Naive thymus-derived CD4-positive, alpha-beta T cell (primary cell): ENCODE measurements around the gene BCDIN3D. TPM values are rescaled to one million over a fixed set of nuclear protein-coding genes. Genes with fewer than 3 reads are reported as not detected.

Experiments
- ATAC-seq: fragments of 150-1000 bp; cut with Tn5 transposase; 2 replicates; pipeline ENCODE4 v1.10.0; 2021; ENCODE audit warnings: mild to moderate bottlenecking, moderate library complexity
- CTCF ChIA-PET: fragments of 350-600 bp; sonication (Branson Sonifier 250); formaldehyde crosslinking; loops from one replicate; lab custom pipeline; 2021; ENCODE audit warnings: antibody characterized with exemption; lab: Charles Lee
- POLR2A ChIA-PET: fragments of 350-600 bp; sonication (Branson Sonifier 250); formaldehyde crosslinking; loops from one replicate; lab custom pipeline; 2021; ENCODE audit warnings: antibody characterized with exemption, inconsistent platforms; lab: Charles Lee
- DNase-seq, 9 donors: peaks; one replicate each; pipeline versions ENCODE4 v3.0.0 to v3.0.0-alpha.2; 2020 to 2022; ENCODE audit warnings: mixed read lengths in 1 of 9
- H3K27ac ChIP-seq: one replicate; pipeline ENCODE4 v1.7.0; 2013; ENCODE audit warnings: mild to moderate bottlenecking, low read depth, low read length, moderate library complexity
- H3K27me3 ChIP-seq, 2 donors: one replicate each; pipeline ENCODE4 v1.7.0; 2013; ENCODE audit warnings: low read length in 2 of 2, mild to moderate bottlenecking in 2 of 2, moderate library complexity in 2 of 2; ENCODE audit not compliant: control insufficient read depth in 2 of 2, insufficient read depth in 2 of 2
- H3K36me3 ChIP-seq, 3 experiments: 1 replicate in 2 of 3; 2 replicates in 1 of 3; pipeline ENCODE4 v1.7.0; 2013; ENCODE audit warnings: low read length in 3 of 3, mild to moderate bottlenecking in 3 of 3, moderate library complexity in 1 of 3; ENCODE audit not compliant: insufficient read depth in 3 of 3, control insufficient read depth in 2 of 3
- H3K4me1 ChIP-seq, 2 donors: one replicate each; pipeline ENCODE4 v1.7.0; 2013; ENCODE audit warnings: low read length in 2 of 2, mild to moderate bottlenecking in 2 of 2, moderate library complexity in 1 of 2; ENCODE audit not compliant: control insufficient read depth in 2 of 2, insufficient read depth in 2 of 2
- H3K4me3 ChIP-seq: 2 replicates; pipeline ENCODE4 v1.7.0; 2013; ENCODE audit warnings: mild to moderate bottlenecking, low read length
- H3K9me3 ChIP-seq, 3 experiments: 1 replicate in 2 of 3; 2 replicates in 1 of 3; pipeline ENCODE4 v1.7.0; 2013; ENCODE audit warnings: low read length in 3 of 3; ENCODE audit not compliant: control insufficient read depth in 2 of 3
- H3K27ac Mint-ChIP-seq, 9 donors: one replicate each; pipeline ENCODE4 v1.8.0; 2020 to 2022; ENCODE audit warnings: mixed read lengths in 9 of 9, mild to moderate bottlenecking in 8 of 9, moderate library complexity in 5 of 9, inconsistent platforms in 2 of 9
- H3K27me3 Mint-ChIP-seq, 5 donors: one replicate each; pipeline ENCODE4 v1.8.0; 2021 to 2022; ENCODE audit warnings: mixed read lengths in 5 of 5, mild to moderate bottlenecking in 1 of 5
- H3K36me3 Mint-ChIP-seq, 5 donors: one replicate each; pipeline ENCODE4 v1.8.0; 2020 to 2022; ENCODE audit warnings: mixed read lengths in 5 of 5, mild to moderate bottlenecking in 3 of 5, inconsistent platforms in 1 of 5
- H3K4me1 Mint-ChIP-seq, 7 donors: one replicate each; pipeline ENCODE4 v1.8.0; 2020 to 2022; ENCODE audit warnings: mixed read lengths in 7 of 7, mild to moderate bottlenecking in 3 of 7, inconsistent platforms in 1 of 7
- H3K4me3 Mint-ChIP-seq, 10 donors: one replicate each; pipeline ENCODE4 v1.8.0; 2020 to 2022; ENCODE audit warnings: mild to moderate bottlenecking in 10 of 10, mixed read lengths in 10 of 10, moderate library complexity in 6 of 10, inconsistent platforms in 2 of 10
- H3K9me3 Mint-ChIP-seq, 11 donors: one replicate each; pipeline ENCODE4 v1.8.0; 2020 to 2022; ENCODE audit warnings: mixed read lengths in 11 of 11, mild to moderate bottlenecking in 4 of 11, inconsistent platforms in 1 of 11, moderate library complexity in 1 of 11
- intact Hi-C, 2 donors: fragments of 100-400 bp; cut with micrococcal nuclease; formaldehyde crosslinking; loops; one replicate each; pipeline ENCODE4 v1.15.1; 2023
- polyA plus RNA-seq, 2 donors: library from polyadenylated mRNA; unstranded; fragments of 300-500 nt; fragmentation: Illumina TruSeq; gene quantifications; one replicate each; pipeline ENCODE4 v1.2.3, GENCODE V29; 2021
- total RNA-seq, 6 experiments: library from RNA in 5 of 6; stranded (reverse) in 5 of 6; gene quantifications; 1 replicate in 5 of 6; 2 replicates in 1 of 6; pipeline ENCODE4 v1.2.3 and lab custom pipeline; 2021 to 2026

BCDIN3D gene
- total and polyA plus RNA-seq, 7 experiments from 2014 or later = 3.7 to 17.4 (median 6.8) TPM

DNA sequence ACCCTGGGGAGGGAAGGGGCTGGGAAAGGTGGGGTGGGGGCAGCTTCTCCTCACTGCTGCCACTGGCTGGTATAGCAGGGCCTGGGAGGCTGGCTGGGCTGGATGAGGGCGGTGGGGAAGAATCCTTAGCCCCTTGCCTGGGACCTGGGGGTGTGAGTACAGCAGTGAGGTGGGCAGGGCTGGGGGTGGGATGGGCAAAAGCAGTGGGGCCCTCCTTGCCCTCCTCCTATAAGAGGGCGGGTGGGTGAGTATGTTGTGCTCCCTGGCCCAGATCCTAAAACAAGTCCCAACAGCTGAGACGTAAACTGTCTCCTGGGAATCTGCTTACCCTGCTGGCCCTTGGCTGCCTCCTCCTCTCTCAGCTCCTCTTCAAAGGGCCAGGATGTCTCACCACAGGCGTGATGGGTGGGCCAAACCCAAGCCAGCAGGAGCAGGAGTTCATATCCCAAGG lies 16.9 kb downstream of the BCDIN3D start:
- intact Hi-C loops = loop anchor here (5.0 to 10.0 kb wide), 4 partner anchors 189 to 1996 kb away; partner anchors contain the start of genes RACGAP1 (in 1 of the 2) and TUBA1C (in 1 of the 2)
- Mint-ChIP-seq H3K36me3 (peaks cover 0 to 12% (median 6%) of the 10 kb centered on the region in 5 donors), H3K9me3 (peaks cover 0 to 3% (median 0%) of the 10 kb centered on the region in 11 donors), H3K4me3 (peak overlapping the region in 5 of 10 donors; percentile 88 to 97 (median 94)), H3K4me1 (peaks cover 17 to 62% (median 47%) of the 10 kb centered on the region in 7 donors), H3K27ac (peak overlapping the region in 4 of 9 donors; percentile 29 to 81 (median 69)), H3K27me3 (peaks cover 0 to 13% (median 0%) of the 10 kb centered on the region in 5 donors)
- DNase-seq (no peak), ATAC-seq (no peak)
- POLR2A ChIA-PET = interaction anchor here (4.1 kb wide), 1 partner anchor 16 kb away, joined by 43 read pairs; the partner anchor contains the start of gene BCDIN3D
- H3K27me3 ChIP-seq = no peaks in the 10 kb centered on the region
- no peak overlapping the region for H3K27ac ChIP-seq
- CTCF ChIA-PET = interaction anchor here (0.9 to 2.5 kb wide), 2 partner anchors 13 to 1157 kb away, joined by 4 to 10 read pairs; no protein-coding TSS in a partner anchor
- no peak overlapping the region for H3K4me3 ChIP-seq
- H3K9me3 ChIP-seq = no peaks in the 10 kb centered on the region
- no peaks in the 10 kb centered on the region for H3K36me3 ChIP-seq
- peaks cover 8 to 26% of the 10 kb centered on the region in 2 donors for H3K4me1 ChIP-seq

GRCh38 chr12:49825360-49825970 lies 17.4 kb downstream of the BCDIN3D start:
- H3K27me3 Mint-ChIP-seq = peaks cover 0 to 13% (median 0%) of the 10 kb centered on the region in 5 donors
- H3K9me3 Mint-ChIP-seq = peaks cover 0 to 3% (median 0%) of the 10 kb centered on the region in 11 donors
- Histone ChIP-seq H3K27me3 (no peaks in the 10 kb centered on the region), H3K27ac (no peak overlapping the region), H3K4me3 (no peak overlapping the region), H3K4me1 (peaks cover 8 to 31% of the 10 kb centered on the region in 2 donors), H3K36me3 (no peaks in the 10 kb centered on the region), H3K9me3 (no peaks in the 10 kb centered on the region)
- peaks cover 22 to 68% (median 53%) of the 10 kb centered on the region in 7 donors for H3K4me1 Mint-ChIP-seq
- DNase-seq = no peak
- H3K4me3 Mint-ChIP-seq = peak overlapping the region in 1 of 10 donors; percentile 12
- H3K36me3 Mint-ChIP-seq = peaks cover 0 to 12% (median 6%) of the 10 kb centered on the region in 5 donors
- H3K27ac Mint-ChIP-seq = peak overlapping the region in 3 of 9 donors; percentile 0 to 69 (median 46)
- intact Hi-C loops = loop anchor here (5.0 to 10.0 kb wide), 4 partner anchors 188 to 1997 kb away; partner anchors contain the start of genes RACGAP1 (in 1 of the 2) and TUBA1C (in 1 of the 2)
- peak; percentile 19 for ATAC-seq
- ChIA-PET CTCF (interaction anchor here (0.9 to 2.5 kb wide), 2 partner anchors 14 to 1157 kb away, joined by 4 to 10 read pairs; no protein-coding TSS in a partner anchor), POLR2A (no interaction called here)

DNA sequence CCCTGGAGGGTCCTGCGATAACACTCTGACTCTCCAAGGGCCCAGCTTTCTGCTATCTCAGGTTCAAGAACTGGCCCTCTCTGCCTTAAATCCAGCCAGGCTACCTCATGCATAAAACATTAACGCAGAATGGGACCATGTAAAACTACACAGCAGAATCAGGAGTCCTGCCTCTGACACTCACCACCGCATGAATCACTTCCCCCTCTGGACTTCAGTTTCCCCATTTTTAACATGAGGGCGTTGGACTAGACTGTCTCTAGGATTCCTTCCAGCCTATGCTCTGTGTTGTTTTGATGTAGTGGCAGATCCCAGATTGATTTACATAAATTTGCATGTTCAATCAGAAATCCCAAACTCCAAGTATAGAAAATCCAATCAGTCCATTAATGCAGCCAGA lies 18.0 kb downstream of the BCDIN3D start:
- H3K9me3 ChIP-seq = no peaks in the 10 kb centered on the region
- ATAC-seq (peak; percentile 39), DNase-seq (no peak)
- Mint-ChIP-seq H3K4me1 (peaks cover 23 to 64% (median 54%) of the 10 kb centered on the region in 7 donors), H3K27me3 (peaks cover 0 to 13% (median 0%) of the 10 kb centered on the region in 5 donors), H3K36me3 (peaks cover 0 to 12% (median 6%) of the 10 kb centered on the region in 5 donors), H3K4me3 (no peak overlapping the region), H3K9me3 (peaks cover 0 to 3% (median 0%) of the 10 kb centered on the region in 11 donors), H3K27ac (peak overlapping the region in 4 of 9 donors; percentile 0 to 69 (median 56))
- no peak overlapping the region for H3K4me3 ChIP-seq
- H3K4me1 ChIP-seq = peaks cover 8 to 31% of the 10 kb centered on the region in 2 donors
- ChIA-PET POLR2A (no interaction called here), CTCF (no interaction called here)
- no peaks in the 10 kb centered on the region for H3K36me3 ChIP-seq
- no peak overlapping the region for H3K27ac ChIP-seq
- intact Hi-C loops = loop anchor here (5.0 to 10.0 kb wide), 4 partner anchors 188 to 1997 kb away; partner anchors contain the start of genes RACGAP1 (in 1 of the 2) and TUBA1C (in 1 of the 2)
- H3K27me3 ChIP-seq = no peaks in the 10 kb centered on the region

DNA sequence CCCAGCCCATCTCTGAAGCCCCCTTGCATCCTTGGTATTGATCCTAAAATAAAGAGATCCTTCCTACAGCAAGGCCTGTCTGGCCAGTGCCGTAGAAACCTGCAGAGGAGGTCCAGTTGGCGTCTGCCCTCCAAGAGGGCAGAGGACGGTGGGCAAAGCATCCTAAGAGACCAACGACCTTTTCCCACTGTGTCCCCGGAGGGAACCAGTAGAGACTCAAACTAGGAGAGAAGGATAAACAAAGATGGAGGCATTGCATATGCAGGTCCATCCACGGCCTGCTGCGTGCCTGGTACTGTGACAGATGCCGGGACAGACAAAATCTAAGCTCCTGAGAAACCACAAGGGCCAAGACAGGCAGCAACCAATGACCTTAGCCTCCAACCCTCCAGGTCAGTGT lies 18.5 kb downstream of the BCDIN3D start:
- CTCF ChIA-PET = no interaction called here
- peaks cover 8 to 30% of the 10 kb centered on the region in 2 donors for H3K4me1 ChIP-seq
- no peak overlapping the region for H3K27ac ChIP-seq
- H3K4me3 ChIP-seq = no peak overlapping the region
- H3K9me3 ChIP-seq = no peaks in the 10 kb centered on the region
- peaks cover 0 to 3% (median 0%) of the 10 kb centered on the region in 11 donors for H3K9me3 Mint-ChIP-seq
- H3K36me3 ChIP-seq = no peaks in the 10 kb centered on the region
- POLR2A ChIA-PET = no interaction called here
- ATAC-seq (no peak), DNase-seq (no peak)
- H3K36me3 Mint-ChIP-seq = peaks cover 0 to 12% (median 6%) of the 10 kb centered on the region in 5 donors
- intact Hi-C loops = loop anchor here in 1 of 2 donors (10.0 kb wide), 1 partner anchor 560 kb away; the partner anchor contains the start of gene TUBA1C
- peaks cover 26 to 67% (median 58%) of the 10 kb centered on the region in 7 donors for H3K4me1 Mint-ChIP-seq
- H3K27me3 ChIP-seq = no peaks in the 10 kb centered on the region
- peak overlapping the region in 1 of 10 donors; percentile 16 for H3K4me3 Mint-ChIP-seq
- H3K27ac Mint-ChIP-seq = peak overlapping the region in 1 of 9 donors; percentile 49
- H3K27me3 Mint-ChIP-seq = peaks cover 0 to 13% (median 0%) of the 10 kb centered on the region in 5 donors

GRCh38 chr12:49823951-49824350 lies 19.0 kb downstream of the BCDIN3D start:
- Mint-ChIP-seq H3K4me3 (no peak overlapping the region), H3K4me1 (peaks cover 24 to 65% (median 55%) of the 10 kb centered on the region in 7 donors), H3K27ac (peak overlapping the region in 1 of 9 donors; percentile 4), H3K27me3 (peaks cover 0 to 13% (median 0%) of the 10 kb centered on the region in 5 donors), H3K9me3 (no peaks in the 10 kb centered on the region), H3K36me3 (peaks cover 0 to 12% (median 6%) of the 10 kb centered on the region in 5 donors)
- POLR2A ChIA-PET = interaction anchor here (0.7 kb wide), 1 partner anchor 47 kb away, joined by 7 read pairs; no protein-coding TSS in a partner anchor
- Histone ChIP-seq H3K27me3 (no peaks in the 10 kb centered on the region), H3K4me1 (peaks cover 4 to 25% of the 10 kb centered on the region in 2 donors), H3K27ac (no peak overlapping the region), H3K9me3 (no peaks in the 10 kb centered on the region), H3K36me3 (no peaks in the 10 kb centered on the region), H3K4me3 (no peak overlapping the region)
- intact Hi-C loops = loop anchor here in 1 of 2 donors (10.0 kb wide), 1 partner anchor 559 kb away; the partner anchor contains the start of gene TUBA1C
- CTCF ChIA-PET = no interaction called here
- DNase-seq = no peak
- ATAC-seq = no peak

DNA sequence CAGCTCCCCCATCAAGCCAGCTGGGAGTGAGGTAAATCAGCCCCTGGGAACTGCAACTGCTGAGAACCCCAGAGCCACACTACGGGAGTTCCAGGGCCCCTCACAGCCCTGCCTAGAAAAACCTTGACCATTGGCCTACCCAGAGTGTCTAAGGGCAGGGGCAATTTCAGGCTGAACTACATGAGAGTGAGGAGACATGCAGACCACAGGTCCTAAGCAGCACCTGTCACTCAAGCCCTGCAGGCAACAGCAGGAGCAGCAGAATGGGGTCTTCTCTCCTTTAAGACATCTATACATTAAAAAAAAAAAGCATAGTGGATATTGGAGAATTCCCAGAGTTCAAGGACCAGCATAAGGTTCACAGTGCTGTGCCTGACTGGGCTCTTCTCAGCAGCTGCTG lies 19.6 kb downstream of the BCDIN3D start:
- H3K36me3 ChIP-seq = no peaks in the 10 kb centered on the region
- H3K4me3 ChIP-seq = no peak overlapping the region
- no peaks in the 10 kb centered on the region for H3K9me3 ChIP-seq
- H3K4me1 ChIP-seq = peaks cover 0 to 22% of the 10 kb centered on the region in 2 donors
- DNase-seq (no peak), ATAC-seq (no peak)
- ChIA-PET POLR2A (interaction anchor here (0.6 to 0.7 kb wide), 3 partner anchors 24 to 82 kb away, joined by 3 to 7 read pairs (median 4); partner anchors contain the start of gene TMBIM6), CTCF (no interaction called here)
- H3K27ac ChIP-seq = no peak overlapping the region
- H3K27me3 ChIP-seq = no peaks in the 10 kb centered on the region
- no peak overlapping the region for H3K27ac Mint-ChIP-seq
- intact Hi-C loops = loop anchor here in 1 of 2 donors (10.0 kb wide), 1 partner anchor 559 kb away; the partner anchor contains the start of gene TUBA1C
- no peak overlapping the region for H3K4me3 Mint-ChIP-seq
- peaks cover 23 to 59% (median 49%) of the 10 kb centered on the region in 7 donors for H3K4me1 Mint-ChIP-seq
- no peaks in the 10 kb centered on the region for H3K9me3 Mint-ChIP-seq
- H3K27me3 Mint-ChIP-seq = peaks cover 0 to 11% (median 0%) of the 10 kb centered on the region in 5 donors
- peaks cover 0 to 12% (median 6%) of the 10 kb centered on the region in 5 donors for H3K36me3 Mint-ChIP-seq
